ENCODE measurements around the gene CMYA5. TPM values are rescaled to one million over a fixed set of nuclear protein-coding genes. Genes with fewer than 3 reads are reported as not detected.
"Not testable (repeated sequence)": the region's sequence is repeated elsewhere in the genome, so short reads cannot be mapped to it uniquely, and the experiment has no call there.

Gene CMYA5
- total and polyA plus RNA-seq, 2 of the 4 experiments (the other 2 are of a cell fraction) = 0.39 to 0.90 TPM

DNA sequence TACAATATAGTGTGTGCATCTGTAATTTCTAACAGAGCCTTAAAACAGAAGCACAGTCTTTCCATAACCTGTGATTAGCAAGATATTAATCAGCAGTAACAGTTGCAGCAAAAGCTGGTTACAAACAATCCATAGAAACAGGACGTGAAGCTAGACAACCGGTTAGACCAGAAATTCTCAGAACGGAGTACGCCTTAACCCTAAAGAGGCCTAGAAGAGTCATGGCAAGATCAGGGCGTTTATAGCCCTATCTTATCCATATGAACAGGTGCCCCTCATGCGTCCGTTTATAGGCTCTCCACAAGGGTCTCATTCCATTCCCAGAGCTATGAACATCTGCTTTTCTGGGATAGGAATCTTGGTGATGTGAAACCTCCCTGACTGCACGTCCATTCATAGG is 16.7 kb downstream of the CMYA5 start:
- H3K79me1 ChIP-seq (ENCODE audit: low read depth in 1 of 2, low read length in 2 of 2); H2AFZ ChIP-seq (replicated peaks; ENCODE audit: low read length, poor library complexity); H4K5ac ChIP-seq (ENCODE audit: low read depth, low read length); H3K4ac ChIP-seq (ENCODE audit: low read depth, low read length); H3K14ac ChIP-seq (replicated peaks; ENCODE audit: low read depth, low read length); H3K23ac ChIP-seq (ENCODE audit: low read depth, low read length); H3K36me3 ChIP-seq (ENCODE audit: control insufficient read depth, insufficient read depth, low read length); H3K27me3 ChIP-seq (ENCODE audit: control insufficient read depth, insufficient read depth, low read length); H4K20me1 ChIP-seq (ENCODE audit: insufficient read depth, low read length); H2AK5ac ChIP-seq (ENCODE audit: low read depth, low read length); H2BK20ac ChIP-seq (ENCODE audit: low read depth, low read length); intact Hi-C loops (cut with micrococcal nuclease); H3K27ac ChIP-seq (ENCODE audit: insufficient read depth, low read length); H3K9ac ChIP-seq (ENCODE audit: low read depth, low read length); H3K4me2 ChIP-seq (ENCODE audit: low read depth, low read length); H3K4me1 ChIP-seq (ENCODE audit: control insufficient read depth, insufficient read depth, low read length); CTCF ChIA-PET; H2AK9ac ChIP-seq (replicated peaks; ENCODE audit: low read depth, low read length, poor library complexity); H4K8ac ChIP-seq (ENCODE audit: low read depth in 2 of 2, low read length in 2 of 2); H2BK120ac ChIP-seq (ENCODE audit: low read depth, low read length); POLR2A ChIA-PET (ENCODE audit: unreplicated experiment); H2BK15ac ChIP-seq (ENCODE audit: low read depth, low read length); H3K4me3 ChIP-seq (ENCODE audit: insufficient read depth, low read depth, low read length); H3K56ac ChIP-seq (ENCODE audit: extremely low read depth, insufficient read depth, low read length); H3K9me3 ChIP-seq (ENCODE audit: control insufficient read depth, insufficient read depth, low read length); H3K9me1 ChIP-seq (ENCODE audit: insufficient read depth, low read length); DNase-seq; in situ Hi-C loops (cut with MboI; ENCODE audit: low sequenced_read_pairs); dilution Hi-C loops (cut with HindIII; ENCODE audit: low sequenced_read_pairs, unreplicated experiment); H3K18ac ChIP-seq (ENCODE audit: low read depth, low read length); H2BK5ac ChIP-seq (ENCODE audit: low read depth, low read length, poor library complexity, severe bottlenecking); H4K91ac ChIP-seq (ENCODE audit: insufficient read depth, low read depth, low read length); BruUV-seq (replicated peaks); ATAC-seq (ENCODE audit: low read depth): not testable (repeated sequence)
- WGBS, 2 experiments (ENCODE audit: extremely low coverage in 2 of 2, insufficient read length in 1 of 2) = no CpG with 5 or more reads among the region's 8 CpGs
